H1 (cell line): ENCODE data around the gene ANKS1A. TPM values are rescaled to one million over a fixed set of nuclear protein-coding genes. Genes with fewer than 3 reads are reported as not detected.

Experiments
- ATF2 ChIP-seq: IDR thresholded peaks from 2 replicates; pipeline ENCODE4 v1.6.1; 2012; ENCODE audit warnings: low read length, inconsistent platforms
- EZH2 ChIP-seq: fragments of 200-600 bp; sonication (generic); IDR thresholded peaks from 2 replicates; pipeline ENCODE4 v1.7.1; 2012; ENCODE audit warnings: low read depth, mild to moderate bottlenecking, moderate library complexity, low read length, inconsistent platforms; ENCODE audit not compliant: severe bottlenecking
- POLR2AphosphoS5 ChIP-seq: IDR thresholded peaks from 2 replicates; pipeline ENCODE4 v1.6.1; 2011; ENCODE audit warnings: low read depth, low read length
- RNF2 ChIP-seq: fragments of 200-900, 300-1000 bp; sonication (generic); IDR thresholded peaks from 2 replicates; pipeline ENCODE4 v1.7.1; 2016; ENCODE audit warnings: borderline replicate concordance, low read depth, mild to moderate bottlenecking, antibody characterized with exemption, low read length; ENCODE audit not compliant: poor library complexity, severe bottlenecking; ENCODE audit errors: missing control alignments
- SAP30 ChIP-seq: fragments of 300-600 bp; sonication (generic); IDR thresholded peaks from 2 replicates; pipeline ENCODE4 v1.7.1; 2012; ENCODE audit warnings: low read length, moderate library complexity, mild to moderate bottlenecking, inconsistent platforms; ENCODE audit not compliant: insufficient read depth, insufficient replicate concordance
- SUZ12 ChIP-seq: fragments of 200-600 bp; sonication (generic); IDR thresholded peaks from 2 replicates; pipeline ENCODE4 v1.6.1; 2012; ENCODE audit warnings: mild to moderate bottlenecking, inconsistent platforms, low read length, moderate library complexity, mixed read lengths
- ZNF274 ChIP-seq: IDR thresholded peaks from 2 replicates; pipeline ENCODE4 v1.7.0; 2012; ENCODE audit warnings: low read length, borderline replicate concordance; ENCODE audit errors: extremely low read depth
- polyA plus RNA-seq, 7 experiments: library from polyadenylated mRNA; depleted of rRNA in 3 of 7; stranded (reverse) in 5 of 7; unstranded in 2 of 7; fragments of >200 nt in 5 of 7; fragments of 200-250 nt in 2 of 7; gene quantifications; 1 replicate in 5 of 7; 2 replicates in 1 of 7; 4 replicates in 1 of 7; pipeline versions ENCODE4 v1.2.1 to v1.2.3, GENCODE V29; 2011 to 2013; ENCODE audit warnings: missing spikeins in 2 of 7, mixed read lengths in 2 of 7
- total RNA-seq: library from RNA; stranded (reverse); fragmentation: NEBNext Ultra II Directional; extraction: Animal tissue kit (Norgen Biotek cat#: 25700); gene quantifications from 2 replicates; pipeline ENCODE4 v1.2.1, GENCODE V29; 2021
- TF ChIP-seq, protein P1 (sequence below): IDR thresholded peaks from 2 replicates; pipeline ENCODE4 v1.6.1; 2012; ENCODE audit warnings: inconsistent platforms

ANKS1A gene
- total and polyA plus RNA-seq, 2 of the 8 experiments (the other 6 are each of a cell fraction or from before 2014, with no cell fraction given): 9.8 to 30.9 TPM

DNA sequence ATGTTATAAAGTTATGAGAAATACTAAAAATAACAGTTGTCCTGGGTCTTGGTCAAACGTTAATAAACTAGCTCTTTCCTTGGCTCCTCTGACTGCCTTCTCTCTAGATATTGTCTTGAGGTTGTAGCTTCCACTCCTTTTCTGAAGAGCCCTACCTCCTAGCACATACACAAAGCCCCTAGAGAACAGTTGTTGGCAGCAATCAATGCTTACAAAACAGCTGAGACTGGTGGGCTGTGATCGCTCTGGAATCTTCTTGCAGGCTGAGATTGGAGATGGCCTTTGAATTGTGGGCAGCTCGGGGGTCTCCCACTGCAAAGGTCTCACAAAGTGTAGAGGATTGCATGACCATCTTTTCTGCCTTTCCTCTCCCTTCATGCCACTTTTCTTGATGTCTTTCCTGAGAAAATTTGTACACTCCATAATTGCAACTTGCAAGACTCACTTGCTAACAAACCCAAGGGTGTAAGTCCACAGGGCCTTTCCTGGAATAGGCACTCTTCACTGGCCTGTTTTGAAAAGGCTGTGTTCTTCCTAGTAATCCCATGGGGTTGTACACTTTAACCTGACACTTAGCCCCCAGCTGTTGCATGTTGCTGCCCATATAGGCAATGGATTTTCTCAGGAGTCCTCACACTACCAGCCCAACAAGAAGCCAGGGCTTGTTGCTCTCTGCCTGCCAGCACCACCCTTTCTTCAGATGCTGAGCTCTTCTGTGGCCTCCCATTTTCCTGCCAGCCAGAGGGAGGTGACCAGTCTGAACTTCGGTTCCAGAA, 152.2 kb downstream of the ANKS1A start (continued):
- TF ChIP-seq SUZ12 (no peak), ZNF274 (no peak), RNF2 (no peak), SAP30 (no peak), ATF2 (no peak), POLR2AphosphoS5 (no peak), EZH2 (no peak)
- TF ChIP-seq, protein P1, sequence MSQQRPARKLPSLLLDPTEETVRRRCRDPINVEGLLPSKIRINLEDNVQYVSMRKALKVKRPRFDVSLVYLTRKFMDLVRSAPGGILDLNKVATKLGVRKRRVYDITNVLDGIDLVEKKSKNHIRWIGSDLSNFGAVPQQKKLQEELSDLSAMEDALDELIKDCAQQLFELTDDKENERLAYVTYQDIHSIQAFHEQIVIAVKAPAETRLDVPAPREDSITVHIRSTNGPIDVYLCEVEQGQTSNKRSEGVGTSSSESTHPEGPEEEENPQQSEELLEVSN: no peak
